Esophagus squamous epithelium (tissue), 4 donors: ENCODE measurements around the gene PRDM2.
A peak's percentile ranks its signal among the peaks of the same experiment; 100 is the strongest.

Experiments used
- POLR2A ChIP-seq, 4 donors: fragments of 450-650 bp; IDR thresholded peaks; one replicate each; pipeline ENCODE4 v1.6.1; 2017; ENCODE audit warnings: antibody characterized with exemption in 4 of 4, mild to moderate bottlenecking in 4 of 4, moderate library complexity in 3 of 4
- TF ChIP-seq, protein P1 (sequence below), 6 experiments: fragments of 450-650 bp in 4 of 6; fragments of 200-600 bp in 2 of 6; sonication (generic) in 2 of 6; IDR thresholded peaks; one replicate each; pipeline ENCODE4 v1.5.1; 2016 to 2019; ENCODE audit warnings: antibody characterized with exemption in 6 of 6, mild to moderate bottlenecking in 4 of 6, moderate library complexity in 4 of 6

DNA sequence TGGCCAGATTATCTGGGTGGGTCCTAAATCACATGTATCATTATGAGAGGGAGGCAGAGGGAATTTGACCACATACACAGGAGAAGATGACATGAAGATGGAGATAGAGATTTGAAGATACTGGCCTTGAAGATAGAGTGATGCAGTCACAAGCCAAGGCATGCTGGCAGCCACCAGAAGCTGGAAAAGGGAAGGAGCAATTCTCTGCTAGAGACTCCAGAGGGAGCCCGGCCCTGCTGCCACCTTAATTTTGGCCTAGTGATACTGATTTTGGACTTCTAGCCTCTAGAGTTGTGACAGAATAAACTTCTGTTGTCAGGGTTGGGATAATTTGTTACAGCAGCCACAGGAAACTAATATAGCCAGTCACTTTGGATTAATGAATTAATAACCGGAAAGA is 2.2 kb upstream of the PRDM2 start:
- no peak for TF ChIP-seq POLR2A (IDR thresholded peaks at IDR 0.05)
- TF ChIP-seq, protein P1, sequence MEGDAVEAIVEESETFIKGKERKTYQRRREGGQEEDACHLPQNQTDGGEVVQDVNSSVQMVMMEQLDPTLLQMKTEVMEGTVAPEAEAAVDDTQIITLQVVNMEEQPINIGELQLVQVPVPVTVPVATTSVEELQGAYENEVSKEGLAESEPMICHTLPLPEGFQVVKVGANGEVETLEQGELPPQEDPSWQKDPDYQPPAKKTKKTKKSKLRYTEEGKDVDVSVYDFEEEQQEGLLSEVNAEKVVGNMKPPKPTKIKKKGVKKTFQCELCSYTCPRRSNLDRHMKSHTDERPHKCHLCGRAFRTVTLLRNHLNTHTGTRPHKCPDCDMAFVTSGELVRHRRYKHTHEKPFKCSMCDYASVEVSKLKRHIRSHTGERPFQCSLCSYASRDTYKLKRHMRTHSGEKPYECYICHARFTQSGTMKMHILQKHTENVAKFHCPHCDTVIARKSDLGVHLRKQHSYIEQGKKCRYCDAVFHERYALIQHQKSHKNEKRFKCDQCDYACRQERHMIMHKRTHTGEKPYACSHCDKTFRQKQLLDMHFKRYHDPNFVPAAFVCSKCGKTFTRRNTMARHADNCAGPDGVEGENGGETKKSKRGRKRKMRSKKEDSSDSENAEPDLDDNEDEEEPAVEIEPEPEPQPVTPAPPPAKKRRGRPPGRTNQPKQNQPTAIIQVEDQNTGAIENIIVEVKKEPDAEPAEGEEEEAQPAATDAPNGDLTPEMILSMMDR (IDR thresholded peaks at IDR 0.05): peak in 1 of 6 experiments; percentile 21
